KOPT-K1 (cell line): ENCODE results near the gene IGFL3.

ENCODE experiments used
- H3K27ac ChIP-seq: fragments of 200-600 bp; sonication (generic); 2 replicates; pipeline ENCODE4 v1.5.1; 2016; ENCODE audit warnings: antibody characterized with exemption, mild to moderate bottlenecking, low read depth, low read length; ENCODE audit not compliant: poor library complexity, severe bottlenecking
- H3K36me3 ChIP-seq: fragments of 200-600 bp; sonication (generic); 2 replicates; pipeline ENCODE4 v1.5.1; 2017; ENCODE audit warnings: antibody characterized with exemption, mild to moderate bottlenecking, low read length, moderate library complexity; ENCODE audit not compliant: insufficient read depth
- H3K9me3 ChIP-seq: fragments of 200-600 bp; sonication (generic); 2 replicates; pipeline ENCODE4 v1.5.1; 2017; ENCODE audit warnings: antibody characterized with exemption, low read length, mild to moderate bottlenecking; ENCODE audit not compliant: insufficient read depth, poor library complexity, severe bottlenecking

IGFL3 gene

GRCh38 chr19:46076031-46076880, 48.2 kb downstream of the IGFL3 start:
- H3K9me3 ChIP-seq: peaks cover 9% of the 10 kb centered on the region
- no peaks in the 10 kb centered on the region for H3K36me3 ChIP-seq
- H3K27ac ChIP-seq: no peak overlapping the region

- H3K36me3 ChIP-seq: no peaks in the 10 kb centered on the region
- no peak overlapping the region for H3K27ac ChIP-seq
- peaks cover 9% of the 10 kb centered on the region for H3K9me3 ChIP-seq
Observed at GRCh38 chr19:46073268-46073922, 51.1 kb downstream of the IGFL3 start.
